ENCODE data around the gene SDC4. TPM values are rescaled to one million over a fixed set of nuclear protein-coding genes. Genes with fewer than 3 reads are reported as not detected.

Gene SDC4
- total and polyA plus RNA-seq, 10 of the 15 experiments (the other 5 are each of a cell fraction or from before 2014, with no cell fraction given), result 0.52 to 11.3 (median 1.4) TPM

DNA sequence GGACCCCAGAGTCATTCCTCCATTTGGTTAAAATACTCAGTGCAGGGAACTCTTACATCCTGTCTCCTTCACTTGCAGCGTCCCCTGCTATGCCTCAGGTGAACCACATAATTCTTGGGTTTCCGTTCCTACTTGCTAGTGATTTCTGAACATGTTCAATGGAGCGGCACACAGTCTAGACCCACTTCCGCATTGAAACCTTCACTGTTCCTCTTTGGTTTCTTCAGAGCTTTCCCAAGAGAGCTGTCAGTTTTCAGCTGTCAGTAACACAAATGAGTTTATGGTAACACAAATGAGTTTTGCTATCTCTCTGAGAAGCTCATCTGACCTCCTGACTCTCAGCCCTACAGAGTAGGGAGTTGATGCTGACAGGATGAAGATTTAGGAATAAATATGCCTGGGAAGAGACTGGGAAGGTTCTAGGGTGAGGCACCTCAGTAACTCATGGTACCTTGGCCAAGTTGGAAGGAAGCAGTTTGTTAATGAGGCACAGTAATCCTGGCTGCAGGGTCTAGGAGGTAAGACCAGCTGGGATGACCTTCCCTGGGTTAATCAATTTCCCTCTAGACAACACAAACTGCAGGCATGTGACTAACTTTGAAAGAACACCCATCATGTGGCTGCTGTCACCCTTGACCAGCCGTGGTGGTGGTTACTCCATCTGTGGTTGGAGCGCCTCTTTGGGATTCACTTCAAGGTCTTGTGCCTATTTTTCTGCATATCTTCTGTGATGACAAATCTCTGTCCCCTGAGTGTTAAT is 20.2 kb upstream of the SDC4 start (continued):
- TF ChIP-seq, protein P1, sequence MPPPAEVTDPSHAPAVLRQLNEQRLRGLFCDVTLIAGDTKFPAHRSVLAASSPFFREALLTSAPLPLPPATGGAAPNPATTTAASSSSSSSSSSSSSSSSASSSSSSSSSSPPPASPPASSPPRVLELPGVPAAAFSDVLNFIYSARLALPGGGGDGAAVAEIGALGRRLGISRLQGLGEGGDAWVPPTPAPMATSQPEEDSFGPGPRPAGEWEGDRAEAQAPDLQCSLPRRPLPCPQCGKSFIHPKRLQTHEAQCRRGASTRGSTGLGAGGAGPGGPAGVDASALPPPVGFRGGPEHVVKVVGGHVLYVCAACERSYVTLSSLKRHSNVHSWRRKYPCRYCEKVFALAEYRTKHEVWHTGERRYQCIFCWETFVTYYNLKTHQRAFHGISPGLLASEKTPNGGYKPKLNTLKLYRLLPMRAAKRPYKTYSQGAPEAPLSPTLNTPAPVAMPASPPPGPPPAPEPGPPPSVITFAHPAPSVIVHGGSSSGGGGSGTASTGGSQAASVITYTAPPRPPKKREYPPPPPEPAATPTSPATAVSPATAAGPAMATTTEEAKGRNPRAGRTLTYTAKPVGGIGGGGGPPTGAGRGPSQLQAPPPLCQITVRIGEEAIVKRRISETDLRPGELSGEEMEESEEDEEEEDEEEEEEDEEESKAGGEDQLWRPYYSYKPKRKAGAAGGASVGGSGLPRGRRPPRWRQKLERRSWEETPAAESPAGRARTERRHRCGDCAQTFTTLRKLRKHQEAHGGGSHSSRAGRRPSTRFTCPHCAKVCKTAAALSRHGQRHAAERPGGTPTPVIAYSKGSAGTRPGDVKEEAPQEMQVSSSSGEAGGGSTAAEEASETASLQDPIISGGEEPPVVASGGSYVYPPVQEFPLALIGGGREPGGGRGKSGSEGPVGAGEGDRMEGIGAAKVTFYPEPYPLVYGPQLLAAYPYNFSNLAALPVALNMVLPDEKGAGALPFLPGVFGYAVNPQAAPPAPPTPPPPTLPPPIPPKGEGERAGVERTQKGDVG (CRISPR knock-in tag; IDR thresholded peaks at IDR 0.05), result no peak
- TF ChIP-seq, protein P2, sequence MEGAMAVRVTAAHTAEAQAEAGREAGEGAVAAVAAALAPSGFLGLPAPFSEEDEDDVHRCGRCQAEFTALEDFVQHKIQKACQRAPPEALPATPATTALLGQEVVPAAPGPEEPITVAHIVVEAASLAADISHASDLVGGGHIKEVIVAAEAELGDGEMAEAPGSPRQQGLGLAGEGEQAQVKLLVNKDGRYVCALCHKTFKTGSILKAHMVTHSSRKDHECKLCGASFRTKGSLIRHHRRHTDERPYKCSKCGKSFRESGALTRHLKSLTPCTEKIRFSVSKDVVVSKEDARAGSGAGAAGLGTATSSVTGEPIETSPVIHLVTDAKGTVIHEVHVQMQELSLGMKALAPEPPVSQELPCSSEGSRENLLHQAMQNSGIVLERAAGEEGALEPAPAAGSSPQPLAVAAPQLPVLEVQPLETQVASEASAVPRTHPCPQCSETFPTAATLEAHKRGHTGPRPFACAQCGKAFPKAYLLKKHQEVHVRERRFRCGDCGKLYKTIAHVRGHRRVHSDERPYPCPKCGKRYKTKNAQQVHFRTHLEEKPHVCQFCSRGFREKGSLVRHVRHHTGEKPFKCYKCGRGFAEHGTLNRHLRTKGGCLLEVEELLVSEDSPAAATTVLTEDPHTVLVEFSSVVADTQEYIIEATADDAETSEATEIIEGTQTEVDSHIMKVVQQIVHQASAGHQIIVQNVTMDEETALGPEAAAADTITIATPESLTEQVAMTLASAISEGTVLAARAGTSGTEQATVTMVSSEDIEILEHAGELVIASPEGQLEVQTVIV (IDR thresholded peaks at IDR 0.05; ENCODE audit: borderline replicate concordance, partially characterized antibody), result peak; percentile 31
- TF ChIP-seq TARDBP (IDR thresholded peaks at IDR 0.05; ENCODE audit: borderline replicate concordance) (peak; percentile 71), JUND (IDR thresholded peaks at IDR 0.05; ENCODE audit: low read depth, low read length) (peak; percentile 80; the same call in 1 of the 2 replicates), BCL11A (IDR thresholded peaks at IDR 0.05; ENCODE audit: low read depth, low read length) (peak; percentile 99), PML (IDR thresholded peaks at IDR 0.05; ENCODE audit: low read length) (peak; percentile 83), GATAD2B (conservative IDR thresholded peaks at IDR 0.05; ENCODE audit: low read depth) (peak; percentile 70; the same call in 1 of the 2 replicates), TCF12 (IDR thresholded peaks at IDR 0.05; ENCODE audit: low read depth, low read length) (peak; percentile 93), BMI1 (IDR thresholded peaks at IDR 0.05; ENCODE audit: borderline replicate concordance) (peak; percentile 90), NBN (IDR thresholded peaks at IDR 0.05) (peak; percentile 98)
- TF ChIP-seq, protein P3, sequence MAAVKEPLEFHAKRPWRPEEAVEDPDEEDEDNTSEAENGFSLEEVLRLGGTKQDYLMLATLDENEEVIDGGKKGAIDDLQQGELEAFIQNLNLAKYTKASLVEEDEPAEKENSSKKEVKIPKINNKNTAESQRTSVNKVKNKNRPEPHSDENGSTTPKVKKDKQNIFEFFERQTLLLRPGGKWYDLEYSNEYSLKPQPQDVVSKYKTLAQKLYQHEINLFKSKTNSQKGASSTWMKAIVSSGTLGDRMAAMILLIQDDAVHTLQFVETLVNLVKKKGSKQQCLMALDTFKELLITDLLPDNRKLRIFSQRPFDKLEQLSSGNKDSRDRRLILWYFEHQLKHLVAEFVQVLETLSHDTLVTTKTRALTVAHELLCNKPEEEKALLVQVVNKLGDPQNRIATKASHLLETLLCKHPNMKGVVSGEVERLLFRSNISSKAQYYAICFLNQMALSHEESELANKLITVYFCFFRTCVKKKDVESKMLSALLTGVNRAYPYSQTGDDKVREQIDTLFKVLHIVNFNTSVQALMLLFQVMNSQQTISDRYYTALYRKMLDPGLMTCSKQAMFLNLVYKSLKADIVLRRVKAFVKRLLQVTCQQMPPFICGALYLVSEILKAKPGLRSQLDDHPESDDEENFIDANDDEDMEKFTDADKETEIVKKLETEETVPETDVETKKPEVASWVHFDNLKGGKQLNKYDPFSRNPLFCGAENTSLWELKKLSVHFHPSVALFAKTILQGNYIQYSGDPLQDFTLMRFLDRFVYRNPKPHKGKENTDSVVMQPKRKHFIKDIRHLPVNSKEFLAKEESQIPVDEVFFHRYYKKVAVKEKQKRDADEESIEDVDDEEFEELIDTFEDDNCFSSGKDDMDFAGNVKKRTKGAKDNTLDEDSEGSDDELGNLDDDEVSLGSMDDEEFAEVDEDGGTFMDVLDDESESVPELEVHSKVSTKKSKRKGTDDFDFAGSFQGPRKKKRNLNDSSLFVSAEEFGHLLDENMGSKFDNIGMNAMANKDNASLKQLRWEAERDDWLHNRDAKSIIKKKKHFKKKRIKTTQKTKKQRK (IDR thresholded peaks at IDR 0.05; ENCODE audit: low read depth, low read length), result no peak
- TF ChIP-seq, protein P4, sequence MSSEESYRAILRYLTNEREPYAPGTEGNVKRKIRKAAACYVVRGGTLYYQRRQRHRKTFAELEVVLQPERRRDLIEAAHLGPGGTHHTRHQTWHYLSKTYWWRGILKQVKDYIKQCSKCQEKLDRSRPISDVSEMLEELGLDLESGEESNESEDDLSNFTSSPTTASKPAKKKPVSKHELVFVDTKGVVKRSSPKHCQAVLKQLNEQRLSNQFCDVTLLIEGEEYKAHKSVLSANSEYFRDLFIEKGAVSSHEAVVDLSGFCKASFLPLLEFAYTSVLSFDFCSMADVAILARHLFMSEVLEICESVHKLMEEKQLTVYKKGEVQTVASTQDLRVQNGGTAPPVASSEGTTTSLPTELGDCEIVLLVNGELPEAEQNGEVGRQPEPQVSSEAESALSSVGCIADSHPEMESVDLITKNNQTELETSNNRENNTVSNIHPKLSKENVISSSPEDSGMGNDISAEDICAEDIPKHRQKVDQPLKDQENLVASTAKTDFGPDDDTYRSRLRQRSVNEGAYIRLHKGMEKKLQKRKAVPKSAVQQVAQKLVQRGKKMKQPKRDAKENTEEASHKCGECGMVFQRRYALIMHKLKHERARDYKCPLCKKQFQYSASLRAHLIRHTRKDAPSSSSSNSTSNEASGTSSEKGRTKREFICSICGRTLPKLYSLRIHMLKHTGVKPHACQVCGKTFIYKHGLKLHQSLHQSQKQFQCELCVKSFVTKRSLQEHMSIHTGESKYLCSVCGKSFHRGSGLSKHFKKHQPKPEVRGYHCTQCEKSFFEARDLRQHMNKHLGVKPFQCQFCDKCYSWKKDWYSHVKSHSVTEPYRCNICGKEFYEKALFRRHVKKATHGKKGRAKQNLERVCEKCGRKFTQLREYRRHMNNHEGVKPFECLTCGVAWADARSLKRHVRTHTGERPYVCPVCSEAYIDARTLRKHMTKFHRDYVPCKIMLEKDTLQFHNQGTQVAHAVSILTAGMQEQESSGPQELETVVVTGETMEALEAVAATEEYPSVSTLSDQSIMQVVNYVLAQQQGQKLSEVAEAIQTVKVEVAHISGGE (CRISPR knock-in tag; IDR thresholded peaks at IDR 0.05), result no peak

Data from GM12878 (cell line).